ENCODE results near the gene CTAGE6.
"Not testable (repeated sequence)": the region's sequence is repeated elsewhere in the genome, so short reads cannot be mapped to it uniquely, and the experiment has no call there.

CTAGE6 gene, protein sequence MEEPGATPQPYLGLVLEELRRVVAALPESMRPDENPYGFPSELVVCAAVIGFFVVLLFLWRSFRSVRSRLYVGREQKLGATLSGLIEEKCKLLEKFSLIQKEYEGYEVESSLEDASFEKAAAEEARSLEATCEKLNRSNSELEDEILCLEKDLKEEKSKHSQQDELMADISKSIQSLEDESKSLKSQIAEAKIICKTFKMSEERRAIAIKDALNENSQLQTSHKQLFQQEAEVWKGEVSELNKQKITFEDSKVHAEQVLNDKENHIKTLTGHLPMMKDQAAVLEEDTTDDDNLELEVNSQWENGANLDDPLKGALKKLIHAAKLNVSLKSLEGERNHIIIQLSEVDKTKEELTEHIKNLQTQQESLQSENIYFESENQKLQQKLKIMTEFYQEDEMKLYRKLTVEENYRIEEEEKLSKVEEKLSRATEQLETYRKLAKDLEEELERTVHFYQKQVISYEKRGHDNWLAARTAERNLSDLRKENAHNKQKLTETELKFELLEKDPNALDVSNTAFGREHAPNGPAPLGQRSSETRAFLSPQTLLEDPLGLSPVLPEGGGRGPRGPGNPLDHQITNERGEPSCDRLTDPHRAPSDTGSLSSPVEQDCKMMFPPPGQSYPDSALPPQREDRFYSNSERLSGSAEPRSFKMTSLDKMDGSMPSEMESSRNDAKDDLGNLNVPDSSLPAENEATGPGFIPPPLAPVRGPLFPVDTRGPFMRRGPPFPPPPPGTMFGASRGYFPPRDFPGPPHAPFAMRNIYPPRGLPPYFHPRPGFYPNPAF

DNA sequence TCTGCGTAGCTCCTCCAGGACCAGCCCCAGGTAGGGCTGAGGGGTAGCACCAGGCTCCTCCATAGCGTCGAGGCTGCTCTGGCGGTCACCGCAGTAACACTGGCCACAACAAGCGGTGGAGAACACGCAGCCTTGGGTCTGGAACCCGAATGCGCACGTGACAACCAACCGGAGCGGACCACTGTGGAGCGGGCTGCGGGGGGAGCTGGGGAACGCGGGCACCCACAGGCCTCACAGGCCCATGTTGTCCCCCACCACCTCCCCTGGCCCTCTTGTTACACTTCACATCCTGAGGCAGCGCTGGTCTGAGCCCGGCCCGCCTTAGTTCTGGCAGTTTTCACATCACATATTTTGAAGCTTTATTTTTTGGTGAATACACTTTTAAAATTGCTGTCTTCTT lies at the start of gene CTAGE6:
Gene CTAGE6, minus strand, starts transcription at position 101 of the 400 bp plus-strand sequence. Its CDS starts 38 bp downstream, at position 63.
- H3K9ac ChIP-seq (ENCODE audit: insufficient read length, low read depth); H3K4me3 ChIP-seq (ENCODE audit: insufficient read length, low read depth); H3K27me3 ChIP-seq (ENCODE audit: insufficient read depth, insufficient read length); H3K9me3 ChIP-seq (ENCODE audit: insufficient read depth, low read length); H3K36me3 ChIP-seq (ENCODE audit: insufficient read depth, insufficient read length, low read length); DNase-seq (ENCODE audit: low read depth, low spot score); H3K4me1 ChIP-seq (ENCODE audit: insufficient read depth, insufficient read length): not testable (repeated sequence)

DNA sequence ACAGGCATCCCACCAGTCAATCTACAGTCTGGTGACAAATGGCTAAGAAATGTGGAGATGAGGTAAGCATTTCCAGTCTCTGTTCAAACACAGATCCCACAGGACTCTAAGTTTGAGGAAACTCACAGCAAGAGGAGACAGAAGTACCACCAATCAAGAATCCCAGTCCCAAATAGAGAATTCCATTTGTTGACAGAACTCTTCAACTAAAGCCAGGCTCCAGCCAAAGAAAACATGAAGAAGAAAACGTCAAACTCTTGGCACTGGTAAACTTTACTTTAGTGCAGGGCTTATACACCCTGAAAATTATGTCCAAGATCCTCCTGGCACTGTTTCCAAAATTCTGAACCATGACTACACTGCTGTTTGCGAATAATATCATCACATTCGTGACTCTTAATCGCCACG lies 49.2 kb upstream of the CTAGE6 start:
- not testable (repeated sequence) for DNase-seq (ENCODE audit: low read depth, low spot score); H3K9ac ChIP-seq (ENCODE audit: insufficient read length, low read depth)

DNA sequence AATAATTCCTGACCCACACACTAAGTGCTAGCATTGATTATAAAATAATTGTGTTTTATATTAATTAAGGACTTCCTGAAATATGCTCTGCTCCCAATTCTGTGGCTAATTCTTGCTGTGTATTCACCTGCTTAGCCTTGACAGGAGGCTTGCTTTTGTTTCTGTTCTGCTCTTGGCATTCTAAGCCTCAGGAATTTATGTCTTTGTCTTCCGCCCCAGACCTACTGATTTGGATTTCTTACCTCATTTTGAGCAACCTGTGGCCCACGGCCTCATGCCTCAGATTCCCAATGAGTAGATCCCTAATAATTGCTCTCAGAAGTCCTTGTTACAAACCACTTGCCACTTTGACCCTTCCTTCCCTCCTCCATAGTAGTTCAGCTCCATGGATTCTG lies 40.4 kb upstream of the CTAGE6 start:
- H3K9ac ChIP-seq (ENCODE audit: insufficient read length, low read depth); H3K4me1 ChIP-seq (ENCODE audit: insufficient read depth, insufficient read length); H3K36me3 ChIP-seq (ENCODE audit: insufficient read depth, insufficient read length, low read length); H3K4me3 ChIP-seq (ENCODE audit: insufficient read length, low read depth); H3K9me3 ChIP-seq (ENCODE audit: insufficient read depth, low read length); DNase-seq (ENCODE audit: low read depth, low spot score); H3K27me3 ChIP-seq (ENCODE audit: insufficient read depth, insufficient read length): not testable (repeated sequence)

More for the DNA sequence above, 49.2 kb upstream of the CTAGE6 start:
- H3K36me3 ChIP-seq (ENCODE audit: insufficient read depth, insufficient read length, low read length); H3K27me3 ChIP-seq (ENCODE audit: insufficient read depth, insufficient read length); H3K4me1 ChIP-seq (ENCODE audit: insufficient read depth, insufficient read length); H3K4me3 ChIP-seq (ENCODE audit: insufficient read length, low read depth); H3K9me3 ChIP-seq (ENCODE audit: insufficient read depth, low read length): not testable (repeated sequence)

DNA sequence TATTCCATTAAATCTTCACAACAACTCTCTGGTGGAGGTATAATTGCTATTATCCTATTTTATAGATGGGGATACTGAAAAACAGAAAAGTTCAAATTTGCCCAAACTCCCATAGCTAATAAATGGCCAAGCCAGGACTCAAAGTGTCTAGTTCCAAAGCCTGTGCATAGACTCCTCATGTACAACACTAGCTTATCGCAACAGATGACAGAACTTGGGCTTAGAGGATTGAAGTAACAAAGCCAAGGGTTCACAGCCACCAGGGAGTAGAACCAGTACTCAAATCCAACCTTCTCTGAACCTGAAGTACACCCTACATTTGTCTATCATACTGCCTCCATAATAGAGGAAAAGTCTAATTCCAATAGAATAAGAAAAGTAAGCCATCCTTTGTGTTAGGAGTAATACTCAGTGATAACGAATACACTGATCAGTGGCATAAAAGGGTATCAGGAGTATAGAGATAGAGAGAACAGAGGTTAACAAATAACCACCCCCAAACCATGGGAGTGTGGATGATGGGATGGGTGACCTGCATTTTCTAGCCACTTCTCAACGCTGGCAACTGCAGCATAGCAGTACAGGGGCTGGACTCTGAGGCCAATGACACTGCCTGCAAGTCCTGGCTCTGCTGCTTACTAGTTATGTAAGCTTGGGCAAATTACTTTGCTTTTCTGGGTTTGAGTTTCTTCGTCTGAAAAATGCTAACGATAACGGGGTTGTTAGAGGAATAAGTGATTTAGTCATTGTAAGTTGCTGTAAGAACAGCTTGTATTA lies 39.8 kb upstream of the CTAGE6 start:
- H3K4me1 ChIP-seq (ENCODE audit: insufficient read depth, insufficient read length); H3K4me3 ChIP-seq (ENCODE audit: insufficient read length, low read depth); DNase-seq (ENCODE audit: low read depth, low spot score); H3K36me3 ChIP-seq (ENCODE audit: insufficient read depth, insufficient read length, low read length); H3K9me3 ChIP-seq (ENCODE audit: insufficient read depth, low read length); H3K27me3 ChIP-seq (ENCODE audit: insufficient read depth, insufficient read length); H3K9ac ChIP-seq (ENCODE audit: insufficient read length, low read depth): not testable (repeated sequence)

DNA sequence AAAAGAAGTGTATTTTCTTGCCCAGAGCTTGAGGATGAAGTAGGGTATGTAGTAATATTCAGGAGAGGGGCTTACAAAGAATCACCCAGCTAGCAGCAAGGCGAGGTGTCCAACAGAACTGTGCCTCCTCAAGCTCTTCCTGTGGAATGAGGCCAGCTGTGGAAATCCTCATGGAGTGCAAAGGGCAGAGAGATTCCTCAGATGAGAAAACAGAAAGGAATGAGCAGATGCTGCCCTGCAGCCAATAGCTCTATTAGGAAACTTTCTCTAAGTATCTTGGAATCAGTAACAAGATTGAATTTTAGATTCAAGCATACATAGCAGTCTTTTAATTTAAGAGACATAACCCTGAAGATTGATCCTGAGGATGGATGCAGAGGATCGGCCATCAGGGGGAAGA lies 38.2 kb upstream of the CTAGE6 start:
- H3K4me1 ChIP-seq (ENCODE audit: insufficient read depth, insufficient read length); H3K27me3 ChIP-seq (ENCODE audit: insufficient read depth, insufficient read length); H3K4me3 ChIP-seq (ENCODE audit: insufficient read length, low read depth); H3K36me3 ChIP-seq (ENCODE audit: insufficient read depth, insufficient read length, low read length); DNase-seq (ENCODE audit: low read depth, low spot score); H3K9ac ChIP-seq (ENCODE audit: insufficient read length, low read depth); H3K9me3 ChIP-seq (ENCODE audit: insufficient read depth, low read length): not testable (repeated sequence)

DNA sequence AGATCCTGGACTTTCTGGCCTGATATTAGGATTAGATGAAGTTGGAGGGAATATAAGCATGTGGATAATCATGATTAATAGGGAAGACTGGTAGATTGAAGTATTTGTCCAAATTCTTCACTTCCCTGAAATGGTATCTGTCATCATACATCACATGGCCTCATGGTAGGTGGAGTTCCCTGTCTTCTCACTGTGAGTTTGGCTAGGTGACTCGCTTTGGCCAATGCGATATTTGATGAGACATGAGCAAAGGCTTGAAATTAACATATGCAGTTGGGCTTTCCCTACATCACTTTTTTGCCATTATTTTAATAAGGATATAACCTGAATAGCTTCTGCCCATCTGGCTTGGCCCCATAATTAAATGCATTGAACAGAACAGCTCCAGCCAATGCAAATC lies 35.1 kb upstream of the CTAGE6 start:
- not testable (repeated sequence) for H3K36me3 ChIP-seq (ENCODE audit: insufficient read depth, insufficient read length, low read length); H3K4me3 ChIP-seq (ENCODE audit: insufficient read length, low read depth); H3K4me1 ChIP-seq (ENCODE audit: insufficient read depth, insufficient read length); H3K9ac ChIP-seq (ENCODE audit: insufficient read length, low read depth); DNase-seq (ENCODE audit: low read depth, low spot score); H3K9me3 ChIP-seq (ENCODE audit: insufficient read depth, low read length); H3K27me3 ChIP-seq (ENCODE audit: insufficient read depth, insufficient read length)

DNA sequence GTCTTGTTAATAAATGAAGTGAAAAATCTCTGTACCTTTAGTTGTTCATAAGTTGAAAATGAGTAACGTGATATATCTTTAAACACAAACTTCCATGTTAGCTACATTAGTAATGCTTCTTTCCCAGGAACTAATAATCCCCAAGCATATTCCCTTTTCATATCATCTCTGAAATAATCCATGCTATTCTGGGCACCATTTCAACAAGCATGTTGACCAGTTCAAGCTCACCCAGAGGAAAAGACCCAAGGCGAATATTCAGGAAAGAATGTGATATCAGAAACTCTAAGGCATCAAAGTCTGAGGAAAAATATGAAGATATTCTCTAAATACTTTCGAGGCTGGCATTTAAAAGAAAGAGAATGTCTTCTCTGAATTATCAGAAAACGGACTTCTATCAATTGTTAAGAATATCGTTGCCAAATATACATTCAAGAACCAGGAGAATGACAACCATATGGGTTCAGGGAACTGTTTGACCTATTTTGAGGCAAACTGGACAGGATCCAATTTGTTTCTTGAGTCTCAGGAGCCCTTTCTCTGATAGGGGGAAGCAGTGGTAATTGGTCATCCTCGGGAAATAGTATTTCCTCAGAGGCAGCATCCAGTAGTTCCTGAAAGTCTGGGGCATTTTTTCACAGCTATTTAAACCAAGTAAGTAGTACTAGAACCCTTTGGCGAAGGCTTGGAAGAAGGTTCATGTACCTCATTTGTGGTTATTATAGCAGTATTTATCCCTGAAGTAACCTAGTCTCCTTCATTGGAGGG lies 28.1 kb upstream of the CTAGE6 start:
- not testable (repeated sequence) for H3K4me3 ChIP-seq (ENCODE audit: insufficient read length, low read depth); H3K4me1 ChIP-seq (ENCODE audit: insufficient read depth, insufficient read length); DNase-seq (ENCODE audit: low read depth, low spot score); H3K36me3 ChIP-seq (ENCODE audit: insufficient read depth, insufficient read length, low read length); H3K27me3 ChIP-seq (ENCODE audit: insufficient read depth, insufficient read length); H3K9me3 ChIP-seq (ENCODE audit: insufficient read depth, low read length); H3K9ac ChIP-seq (ENCODE audit: insufficient read length, low read depth)

DNA sequence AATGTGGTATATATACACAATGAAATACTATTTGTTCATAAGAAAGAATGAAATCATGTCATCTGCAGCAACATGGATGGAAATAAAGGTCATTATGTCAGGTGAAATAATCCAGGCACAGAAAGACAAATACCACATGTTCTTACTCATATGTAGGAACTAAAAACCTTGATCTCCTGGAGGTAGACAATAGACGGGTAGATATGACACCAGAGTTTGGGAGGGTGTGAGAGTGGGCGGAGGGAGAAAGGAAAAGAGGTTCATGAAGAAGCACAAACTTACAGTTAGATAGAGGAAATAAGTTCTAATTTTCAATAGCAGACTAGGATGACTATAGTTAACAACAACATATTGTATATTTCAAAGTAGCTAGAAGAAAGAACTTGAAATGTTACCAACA lies 22.1 kb upstream of the CTAGE6 start:
- not testable (repeated sequence) for H3K9ac ChIP-seq (ENCODE audit: insufficient read length, low read depth); H3K4me1 ChIP-seq (ENCODE audit: insufficient read depth, insufficient read length)

DNA sequence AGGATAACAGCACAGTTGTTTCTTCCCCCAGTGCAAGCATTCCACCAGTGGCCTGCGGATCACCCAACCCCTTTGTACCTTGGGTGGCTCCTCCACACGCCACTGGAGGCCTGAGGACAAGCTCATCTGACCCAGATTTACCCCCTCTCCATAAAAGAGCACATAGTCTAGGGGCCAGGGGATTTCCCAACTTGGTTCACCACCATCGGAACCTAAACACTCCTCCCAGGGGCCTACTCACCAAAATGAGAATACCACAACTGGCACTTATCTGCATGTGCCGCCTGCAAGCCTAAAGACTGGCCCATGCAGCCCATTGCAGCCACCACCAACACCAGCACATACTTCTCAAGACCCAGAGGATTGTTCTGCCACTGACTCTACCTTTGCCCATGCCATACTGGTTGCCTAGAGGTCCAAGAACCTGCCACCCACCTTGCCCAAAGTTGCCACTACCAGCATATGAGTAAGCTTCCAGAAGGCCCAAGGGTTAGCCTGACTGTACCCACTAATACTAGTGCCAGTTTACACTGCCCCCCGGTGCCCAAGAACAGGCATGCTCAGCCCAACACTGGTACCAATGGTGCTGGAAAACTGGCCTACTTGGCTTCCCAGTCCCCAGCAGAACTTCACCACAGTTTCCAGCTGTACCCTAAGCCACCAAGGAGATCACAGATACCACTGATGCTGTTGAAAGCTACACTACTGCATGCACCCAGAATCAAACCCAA lies 15.4 kb upstream of the CTAGE6 start:
- not testable (repeated sequence) for H3K9me3 ChIP-seq (ENCODE audit: insufficient read depth, low read length); H3K4me1 ChIP-seq (ENCODE audit: insufficient read depth, insufficient read length); H3K36me3 ChIP-seq (ENCODE audit: insufficient read depth, insufficient read length, low read length); DNase-seq (ENCODE audit: low read depth, low spot score); H3K4me3 ChIP-seq (ENCODE audit: insufficient read length, low read depth); H3K27me3 ChIP-seq (ENCODE audit: insufficient read depth, insufficient read length); H3K9ac ChIP-seq (ENCODE audit: insufficient read length, low read depth)

More for the DNA sequence above, 22.1 kb upstream of the CTAGE6 start:
- not testable (repeated sequence) for H3K9me3 ChIP-seq (ENCODE audit: insufficient read depth, low read length); H3K27me3 ChIP-seq (ENCODE audit: insufficient read depth, insufficient read length); H3K36me3 ChIP-seq (ENCODE audit: insufficient read depth, insufficient read length, low read length); H3K4me3 ChIP-seq (ENCODE audit: insufficient read length, low read depth); DNase-seq (ENCODE audit: low read depth, low spot score)

DNA sequence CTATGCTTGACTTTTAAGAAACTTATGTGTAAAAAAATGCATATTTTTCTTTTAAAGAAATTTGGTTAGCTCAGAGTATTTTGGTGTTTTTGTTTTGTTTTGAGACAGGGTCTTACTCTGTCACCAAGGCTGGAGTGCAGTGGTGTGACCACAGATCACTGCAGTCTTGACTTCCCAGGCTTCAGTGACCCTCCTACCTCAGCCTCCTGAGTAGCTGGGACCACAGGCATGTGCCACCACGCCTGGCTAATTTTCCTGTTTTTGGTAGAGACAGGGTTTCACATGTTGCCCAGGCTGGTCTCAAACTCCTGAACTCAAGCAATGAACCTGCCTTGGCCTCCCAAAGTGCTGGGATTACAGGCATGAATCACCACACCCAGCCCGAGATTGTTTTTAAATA lies 10.0 kb upstream of the CTAGE6 start:
- not testable (repeated sequence) for H3K9ac ChIP-seq (ENCODE audit: insufficient read length, low read depth); H3K9me3 ChIP-seq (ENCODE audit: insufficient read depth, low read length); H3K4me1 ChIP-seq (ENCODE audit: insufficient read depth, insufficient read length); H3K27me3 ChIP-seq (ENCODE audit: insufficient read depth, insufficient read length); H3K36me3 ChIP-seq (ENCODE audit: insufficient read depth, insufficient read length, low read length); H3K4me3 ChIP-seq (ENCODE audit: insufficient read length, low read depth); DNase-seq (ENCODE audit: low read depth, low spot score)

DNA sequence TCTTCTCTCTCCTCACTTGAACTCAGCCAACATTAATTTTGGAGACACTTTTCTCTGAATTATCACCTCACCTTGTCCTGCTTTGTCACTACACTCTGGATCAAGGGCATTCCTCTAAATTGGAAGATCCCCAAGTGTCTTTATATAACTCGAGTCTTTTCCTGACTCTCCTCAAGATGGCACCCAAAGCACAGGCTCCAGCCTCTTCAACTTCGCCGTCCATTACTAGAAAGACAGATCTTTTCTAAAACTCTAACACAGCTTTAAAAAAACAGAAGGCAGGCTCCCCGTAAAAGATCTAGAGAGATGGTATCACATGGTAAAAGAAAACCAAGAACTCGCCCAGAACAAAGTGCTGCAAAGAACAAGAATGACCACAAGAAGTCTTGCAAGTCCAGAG lies 8.2 kb upstream of the CTAGE6 start:
- not testable (repeated sequence) for H3K9ac ChIP-seq (ENCODE audit: insufficient read length, low read depth); H3K9me3 ChIP-seq (ENCODE audit: insufficient read depth, low read length); H3K36me3 ChIP-seq (ENCODE audit: insufficient read depth, insufficient read length, low read length); H3K4me1 ChIP-seq (ENCODE audit: insufficient read depth, insufficient read length); H3K4me3 ChIP-seq (ENCODE audit: insufficient read length, low read depth); DNase-seq (ENCODE audit: low read depth, low spot score); H3K27me3 ChIP-seq (ENCODE audit: insufficient read depth, insufficient read length)

All from NT2/D1 (cell line).